OCI-LY1 (cell line): ENCODE measurements around the gene CCDC70.

ENCODE experiments used
- H2AFZ ChIP-seq: fragments of 200-600 bp; sonication (generic), shearing (Covaris generic); 2 replicates; pipeline ENCODE4 v1.6.0; 2014; ENCODE audit warnings: antibody characterized with exemption, mild to moderate bottlenecking, low read length
- H3F3A ChIP-seq: fragments of 200-600 bp; sonication (generic), shearing (Covaris generic); 2 replicates; pipeline ENCODE4 v1.6.0; 2014; ENCODE audit warnings: mild to moderate bottlenecking, antibody characterized with exemption, low read length, moderate library complexity; ENCODE audit not compliant: insufficient read depth
- H3K27ac ChIP-seq: fragments of 200-600 bp; sonication (generic); 2 replicates; pipeline ENCODE4 v1.5.1; 2014; ENCODE audit warnings: low read length, mixed run types, mild to moderate bottlenecking, low read depth; ENCODE audit not compliant: poor library complexity, severe bottlenecking
- H3K27me3 ChIP-seq: fragments of 200-600 bp; sonication (generic); 2 replicates; pipeline ENCODE4 v1.6.0; 2014; ENCODE audit warnings: antibody characterized with exemption, mild to moderate bottlenecking, low read length, moderate library complexity; ENCODE audit not compliant: insufficient read depth
- H3K36me3 ChIP-seq: fragments of 200-600 bp; sonication (generic); 2 replicates; pipeline ENCODE4 v1.6.1; 2014; ENCODE audit warnings: mild to moderate bottlenecking, antibody characterized with exemption, low read length, moderate library complexity, mixed read lengths; ENCODE audit not compliant: insufficient read depth
- H3K4me1 ChIP-seq: fragments of 200-600 bp; sonication (generic); 2 replicates; pipeline ENCODE4 v1.5.1; 2014; ENCODE audit warnings: mild to moderate bottlenecking, low read length, moderate library complexity; ENCODE audit not compliant: insufficient read depth, severe bottlenecking
- H3K4me2 ChIP-seq: fragments of 200-600 bp; sonication (generic), shearing (Covaris generic); 2 replicates; pipeline ENCODE4 v1.6.1; 2014; ENCODE audit warnings: low read length
- H3K4me3 ChIP-seq: fragments of 200-600 bp; sonication (generic); 2 replicates; pipeline ENCODE4 v1.5.1; 2014; ENCODE audit warnings: low read length, low read depth, mild to moderate bottlenecking, mixed read lengths; ENCODE audit not compliant: poor library complexity, severe bottlenecking
- H3K79me2 ChIP-seq: fragments of 200-600 bp; shearing (Covaris generic); 2 replicates; pipeline ENCODE4 v1.6.1; 2016; ENCODE audit warnings: mixed run types, low read length, mixed read lengths; ENCODE audit not compliant: insufficient read depth
- H3K9ac ChIP-seq: fragments of 200-600 bp; sonication (generic), shearing (Covaris generic); 2 replicates; pipeline ENCODE4 v1.6.1; 2014; ENCODE audit warnings: mild to moderate bottlenecking, low read length, mixed read lengths
- H3K9me2 ChIP-seq: fragments of 200-600 bp; sonication (generic), shearing (Covaris generic); 2 replicates; pipeline ENCODE4 v1.6.1; 2014; ENCODE audit warnings: low read depth, mild to moderate bottlenecking, low read length, mixed read lengths
- H3K9me3 ChIP-seq: fragments of 200-600 bp; shearing (Covaris generic); 2 replicates; pipeline ENCODE4 v1.6.1; 2014; ENCODE audit warnings: low read length, mixed read lengths
- H4K20me1 ChIP-seq: fragments of 200-600 bp; sonication (generic), shearing (Covaris generic); 2 replicates; pipeline ENCODE4 v1.6.0; 2016; ENCODE audit warnings: mild to moderate bottlenecking, low read length; ENCODE audit not compliant: insufficient read depth
- CTCF ChIP-seq: fragments of 200-600 bp; sonication (generic), shearing (Covaris generic); IDR thresholded peaks from 2 replicates; pipeline ENCODE4 v1.5.1; 2017; ENCODE audit warnings: mild to moderate bottlenecking, antibody characterized with exemption, low read length, moderate library complexity, mixed read lengths
- EZH2 ChIP-seq: fragments of 200-600 bp; sonication (generic), shearing (Covaris generic); IDR thresholded peaks from 2 replicates; pipeline ENCODE4 v1.8.0; 2017; ENCODE audit warnings: borderline replicate concordance, mixed run types, mild to moderate bottlenecking, antibody characterized with exemption, low read length, moderate library complexity, mixed read lengths

Gene CCDC70

GRCh38 chr13:51837016-51837415 is 24.8 kb upstream of the CCDC70 start:
- no peaks in the 10 kb centered on the region for H3K9me2 ChIP-seq
- H3K9ac ChIP-seq, result no peak overlapping the region
- no peaks in the 10 kb centered on the region for H3F3A ChIP-seq
- H4K20me1 ChIP-seq, result no peaks in the 10 kb centered on the region
- no peaks in the 10 kb centered on the region for H3K79me2 ChIP-seq
- no peak overlapping the region for H3K4me3 ChIP-seq
- TF ChIP-seq EZH2 (no peak), CTCF (no peak)
- H3K27ac ChIP-seq, result no peak overlapping the region
- no peaks in the 10 kb centered on the region for H3K9me3 ChIP-seq
- peaks cover 13% of the 10 kb centered on the region for H3K4me1 ChIP-seq
- H2AFZ ChIP-seq, result no peak overlapping the region
- H3K4me2 ChIP-seq, result no peak overlapping the region
- no peaks in the 10 kb centered on the region for H3K27me3 ChIP-seq
- no peaks in the 10 kb centered on the region for H3K36me3 ChIP-seq

DNA sequence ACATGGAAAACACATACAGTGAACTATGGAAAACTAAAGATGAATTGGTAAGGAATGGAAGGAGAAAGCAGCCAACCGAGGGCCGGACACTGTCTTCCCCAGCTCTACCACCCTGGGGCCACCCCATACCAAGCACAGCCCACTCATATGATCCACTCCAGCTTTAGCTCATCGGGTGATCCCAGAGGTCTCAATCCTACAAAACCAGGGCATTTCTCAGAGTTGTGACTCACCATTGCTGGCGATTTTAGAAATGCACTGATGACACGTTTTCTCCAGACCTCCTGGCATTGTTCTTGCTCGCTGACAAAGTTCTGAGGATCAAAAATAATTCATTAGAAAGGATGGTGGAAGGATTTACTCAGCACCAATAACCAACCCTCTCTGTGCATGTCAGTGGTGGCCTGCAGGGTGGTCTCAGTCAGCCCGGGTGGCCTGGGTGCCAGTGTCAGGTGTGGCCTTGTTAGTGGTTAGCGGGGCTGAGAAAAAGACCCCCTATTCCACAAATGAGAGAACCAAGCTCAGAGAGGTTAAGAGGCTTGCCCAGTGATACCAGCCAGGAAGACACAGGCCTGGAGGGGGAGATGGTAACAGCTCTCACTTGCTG is 23.4 kb upstream of the CCDC70 start:
- H3K4me1 ChIP-seq, result peaks cover under 1% of the 10 kb centered on the region
- TF ChIP-seq CTCF (no peak), EZH2 (no peak)
- no peaks in the 10 kb centered on the region for H3K79me2 ChIP-seq
- no peaks in the 10 kb centered on the region for H3K9me2 ChIP-seq
- no peak overlapping the region for H3K9ac ChIP-seq
- no peak overlapping the region for H2AFZ ChIP-seq
- H3K4me2 ChIP-seq, result no peak overlapping the region
- no peak overlapping the region for H3K27ac ChIP-seq
- no peaks in the 10 kb centered on the region for H3K36me3 ChIP-seq
- H3K27me3 ChIP-seq, result no peaks in the 10 kb centered on the region
- H3K4me3 ChIP-seq, result no peak overlapping the region
- H3F3A ChIP-seq, result no peaks in the 10 kb centered on the region
- H3K9me3 ChIP-seq, result no peaks in the 10 kb centered on the region
- no peaks in the 10 kb centered on the region for H4K20me1 ChIP-seq

- TF ChIP-seq EZH2 (no peak), CTCF (no peak)
These were observed 21.8 kb upstream of the CCDC70 start for GRCh38 chr13:51839711-51840540.

More at GRCh38 chr13:51839711-51840540, 21.8 kb upstream of the CCDC70 start:
- Histone ChIP-seq H3F3A (no peaks in the 10 kb centered on the region), H3K79me2 (no peaks in the 10 kb centered on the region), H3K9ac (no peak overlapping the region), H3K27ac (no peak overlapping the region), H3K4me2 (no peak overlapping the region), H3K4me1 (peaks cover 3% of the 10 kb centered on the region), H2AFZ (no peak overlapping the region), H3K9me2 (no peaks in the 10 kb centered on the region), H3K4me3 (no peak overlapping the region), H3K9me3 (no peaks in the 10 kb centered on the region), H3K27me3 (no peaks in the 10 kb centered on the region), H3K36me3 (no peaks in the 10 kb centered on the region), H4K20me1 (no peaks in the 10 kb centered on the region)
